Measurements from ENCODE around the gene LAMA2.

GRCh38 chr6:129150507-129150906, 267.6 kb downstream of the LAMA2 start:
- TF ChIP-seq CTCF (IDR thresholded peaks at IDR 0.05) (no peak), SMC3 (IDR thresholded peaks at IDR 0.05; ENCODE audit: low read depth, low read length) (no peak), POLR2AphosphoS5 (IDR thresholded peaks at IDR 0.05; ENCODE audit: low read depth, low read length) (no peak), MAX (IDR thresholded peaks at IDR 0.05; ENCODE audit: low read depth) (no peak)

Measured in SK-N-SH (cell line).